AG09309 (cell line): ENCODE measurements around the gene FARS2.

Source experiments
- DNase-seq: peaks from one replicate; pipeline ENCODE4 v3.0.0-alpha.2; 2010; ENCODE audit warnings: low read depth
- H3K4me3 ChIP-seq: 2 replicates; pipeline ENCODE4 v1.5.1; 2011; ENCODE audit warnings: mild to moderate bottlenecking, low read depth, low read length, moderate library complexity; ENCODE audit not compliant: control insufficient read depth
- TF ChIP-seq, protein P1 (sequence below): IDR thresholded peaks from 2 replicates; pipeline ENCODE4 v1.5.1; 2011; ENCODE audit warnings: mild to moderate bottlenecking, low read depth, low read length, inconsistent platforms; ENCODE audit not compliant: insufficient read depth, control insufficient read depth; ENCODE audit errors: missing control alignments

FARS2 gene

DNA sequence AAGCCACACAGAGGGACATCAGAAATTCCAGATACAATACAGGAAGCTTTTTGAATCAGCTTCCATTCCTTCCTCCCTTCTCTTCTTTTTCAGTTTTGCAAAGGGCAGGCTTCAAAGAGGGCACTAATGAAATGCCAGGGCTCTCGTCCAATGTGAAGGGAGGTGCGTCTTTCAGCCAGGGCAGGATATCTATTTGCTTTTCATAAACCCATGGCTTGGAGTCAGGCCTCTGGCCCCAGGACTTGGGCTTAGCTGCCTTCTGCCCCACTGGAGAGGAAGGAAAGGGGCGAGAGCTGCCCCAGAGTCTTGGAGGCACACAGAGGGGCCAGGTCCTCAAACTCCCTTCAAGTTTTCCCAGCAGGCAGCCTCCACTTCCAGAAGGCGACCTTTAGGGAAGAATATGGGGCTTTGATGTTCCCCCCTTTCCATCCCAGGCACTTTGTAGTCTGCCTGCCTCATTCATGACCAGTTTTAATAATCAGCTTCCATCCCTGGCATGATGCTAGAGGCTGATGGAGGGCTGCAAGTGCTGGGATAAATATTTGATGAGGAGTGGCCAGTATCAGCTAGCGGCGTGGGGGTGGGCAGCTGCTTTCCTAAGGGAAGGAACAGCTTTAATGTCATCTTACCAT is 510.6 kb downstream of the FARS2 start:
- no peak overlapping the region for H3K4me3 ChIP-seq
- DNase-seq, result no peak
- TF ChIP-seq, protein P1, sequence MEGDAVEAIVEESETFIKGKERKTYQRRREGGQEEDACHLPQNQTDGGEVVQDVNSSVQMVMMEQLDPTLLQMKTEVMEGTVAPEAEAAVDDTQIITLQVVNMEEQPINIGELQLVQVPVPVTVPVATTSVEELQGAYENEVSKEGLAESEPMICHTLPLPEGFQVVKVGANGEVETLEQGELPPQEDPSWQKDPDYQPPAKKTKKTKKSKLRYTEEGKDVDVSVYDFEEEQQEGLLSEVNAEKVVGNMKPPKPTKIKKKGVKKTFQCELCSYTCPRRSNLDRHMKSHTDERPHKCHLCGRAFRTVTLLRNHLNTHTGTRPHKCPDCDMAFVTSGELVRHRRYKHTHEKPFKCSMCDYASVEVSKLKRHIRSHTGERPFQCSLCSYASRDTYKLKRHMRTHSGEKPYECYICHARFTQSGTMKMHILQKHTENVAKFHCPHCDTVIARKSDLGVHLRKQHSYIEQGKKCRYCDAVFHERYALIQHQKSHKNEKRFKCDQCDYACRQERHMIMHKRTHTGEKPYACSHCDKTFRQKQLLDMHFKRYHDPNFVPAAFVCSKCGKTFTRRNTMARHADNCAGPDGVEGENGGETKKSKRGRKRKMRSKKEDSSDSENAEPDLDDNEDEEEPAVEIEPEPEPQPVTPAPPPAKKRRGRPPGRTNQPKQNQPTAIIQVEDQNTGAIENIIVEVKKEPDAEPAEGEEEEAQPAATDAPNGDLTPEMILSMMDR, result no peak

GRCh38 chr6:5772408-5773120 is 511.3 kb downstream of the FARS2 start:
- TF ChIP-seq, protein P1, result no peak
- H3K4me3 ChIP-seq, result no peak overlapping the region

DNA sequence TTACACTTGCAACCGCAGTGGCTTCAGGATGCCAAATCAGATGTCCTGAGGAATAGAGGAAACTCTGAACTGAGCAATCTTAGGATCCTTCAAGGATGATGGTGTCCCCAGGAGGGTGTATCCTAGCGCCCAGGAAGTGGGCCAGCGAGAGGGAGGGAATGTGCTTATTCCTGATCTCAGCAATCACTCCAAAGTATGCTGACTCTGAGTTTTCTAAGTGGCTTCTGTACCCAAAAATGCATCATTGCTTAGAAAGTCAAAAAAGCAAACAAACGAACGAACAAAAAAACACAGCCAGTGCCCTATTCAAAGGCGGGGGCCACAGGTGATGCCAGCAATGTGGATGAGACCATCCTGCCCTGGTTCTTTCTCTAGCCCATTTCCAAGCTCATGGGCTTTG is 514.8 kb downstream of the FARS2 start:
- TF ChIP-seq, protein P1, result no peak
- DNase-seq, result no peak
- no peak overlapping the region for H3K4me3 ChIP-seq

More at GRCh38 chr6:5772408-5773120, 511.3 kb downstream of the FARS2 start:
- DNase-seq, result no peak

GRCh38 chr6:5776706-5777390 is 515.5 kb downstream of the FARS2 start:
- TF ChIP-seq, protein P1, result no peak
- no peak for DNase-seq

DNA sequence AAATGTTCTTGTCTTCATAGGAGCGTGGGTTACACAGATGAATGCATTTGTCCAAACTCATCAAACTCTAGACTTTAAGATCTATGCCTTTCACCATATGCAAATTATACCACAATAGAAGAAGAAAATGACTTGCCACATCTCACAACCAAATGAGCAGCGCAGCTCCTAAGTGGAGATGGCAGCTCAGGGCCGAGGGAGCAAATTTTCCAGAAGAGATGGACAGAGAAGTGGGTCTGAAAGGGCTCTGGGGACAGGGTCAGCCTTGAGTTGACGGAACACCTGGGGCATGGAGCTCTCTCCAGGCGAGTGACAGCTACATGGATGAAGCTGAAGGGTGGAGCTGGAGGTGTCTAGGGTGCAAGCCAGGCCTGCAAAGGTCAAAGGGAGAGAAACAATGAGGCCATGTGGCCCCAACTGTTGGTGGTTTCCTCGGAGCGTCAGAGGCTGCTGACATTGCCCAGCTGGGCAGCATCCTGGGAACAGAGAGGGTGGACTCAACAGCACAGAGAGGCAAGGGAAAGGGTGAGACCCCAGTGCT is 517.1 kb downstream of the FARS2 start:
- H3K4me3 ChIP-seq, result no peak overlapping the region
- no peak for DNase-seq
- TF ChIP-seq, protein P1, result no peak

More at GRCh38 chr6:5776706-5777390, 515.5 kb downstream of the FARS2 start:
- H3K4me3 ChIP-seq, result no peak overlapping the region

DNA sequence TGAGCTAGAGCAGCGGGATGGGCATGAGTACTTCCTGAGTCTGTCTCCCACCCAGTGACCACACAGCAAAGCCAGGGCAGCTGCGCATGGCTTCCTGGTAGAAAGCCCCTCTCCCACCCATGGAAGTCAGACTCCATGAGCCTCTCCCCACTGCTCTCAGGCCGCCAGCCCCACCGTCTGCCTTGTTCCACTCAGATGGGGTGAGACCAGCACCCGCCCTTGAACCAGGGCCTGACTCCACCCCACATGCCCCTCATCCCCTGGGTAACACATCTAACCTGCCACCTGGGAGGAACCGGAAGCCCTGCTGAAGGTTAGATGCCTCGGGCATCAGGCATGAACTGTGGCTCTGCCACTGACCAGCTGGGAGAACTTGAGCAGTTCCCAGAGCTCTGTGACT is 517.6 kb downstream of the FARS2 start:
- no peak overlapping the region for H3K4me3 ChIP-seq
- DNase-seq, result no peak
- TF ChIP-seq, protein P1, result no peak
